K562 (cell line): ENCODE data around the gene CCDC87.

Source experiments
- CTCF ChIP-seq, 3 experiments: IDR thresholded peaks in 2 of 3; conservative IDR thresholded peaks in 1 of 3; 2 replicates each; pipeline ENCODE4 v1.5.1; 2011 to 2012; ENCODE audit warnings: low read length in 3 of 3, mild to moderate bottlenecking in 3 of 3, control low read depth in 2 of 3, improper control_type of control experiment in 1 of 3, inconsistent platforms in 1 of 3, low read depth in 1 of 3, mixed read lengths in 1 of 3, moderate library complexity in 1 of 3; ENCODE audit not compliant: insufficient read depth in 2 of 3
- EP300 ChIP-seq: IDR thresholded peaks from 2 replicates; pipeline ENCODE4 v1.6.1; 2012; ENCODE audit warnings: low read length, improper control_type of control experiment
- FOXK1 ChIP-seq: sonication (generic); formaldehyde crosslinking; IDR thresholded peaks from 2 replicates; pipeline ENCODE4 v1.8.0; 2022; ENCODE audit warnings: missing genetic modification reagents, mild to moderate bottlenecking, borderline replicate concordance
- KDM1A ChIP-seq, 2 experiments: fragments of 450-650 bp; IDR thresholded peaks; 2 replicates each; pipeline ENCODE4 v1.6.1; 2016; ENCODE audit warnings: mild to moderate bottlenecking in 2 of 2
- MED1 ChIP-seq: sonication (generic); formaldehyde crosslinking; IDR thresholded peaks from 2 replicates; pipeline ENCODE4 v1.8.1; 2023; ENCODE audit warnings: missing genetic modification reagents, borderline replicate concordance
- MTA3 ChIP-seq: fragments of 450-650 bp; formaldehyde crosslinking; IDR thresholded peaks from 2 replicates; pipeline ENCODE4 v1.6.1; 2017; ENCODE audit warnings: mild to moderate bottlenecking, borderline replicate concordance
- MYC ChIP-seq, 2 experiments: fragments of 250-450 bp in 1 of 2; sonication (Bioruptor Pico) in 1 of 2; IDR thresholded peaks; 2 replicates each; pipeline versions ENCODE4 v1.5.1 to v1.6.1; 2012 to 2021; ENCODE audit warnings: low read depth in 2 of 2, borderline replicate concordance in 1 of 2, improper control_type of control experiment in 1 of 2, low read length in 1 of 2, mild to moderate bottlenecking in 1 of 2, moderate library complexity in 1 of 2
- ZNF277 ChIP-seq: fragments of 250-450 bp; sonication (Bioruptor Pico); IDR thresholded peaks from 2 replicates; pipeline ENCODE4 v1.8.0; 2022; ENCODE audit warnings: inconsistent platforms, mild to moderate bottlenecking, moderate library complexity, borderline replicate concordance
- ZNF384 ChIP-seq: IDR thresholded peaks from 2 replicates; pipeline ENCODE4 v1.6.1; 2012; ENCODE audit warnings: low read depth, low read length, improper control_type of control experiment

- TF ChIP-seq ZNF384, result no peak
- no peak for TF ChIP-seq FOXK1 (CRISPR knock-in tag)
- TF ChIP-seq KDM1A (IDR thresholded peaks at IDR 0.05), result no peak
- TF ChIP-seq EP300, result no peak
- TF ChIP-seq CTCF (IDR thresholded peaks at IDR 0.05 in 2 of 3, conservative IDR thresholded peaks at IDR 0.05 in 1 of 3; ENCODE audit: insufficient read depth in 2 of 3, low read depth in 1 of 3, low read length in 3 of 3), result no peak
- no peak for TF ChIP-seq MED1 (CRISPR knock-in tag)
- no peak for TF ChIP-seq MTA3
- no peak for TF ChIP-seq ZNF277 (CRISPR knock-in tag)
- no peak for TF ChIP-seq MYC (IDR thresholded peaks at IDR 0.05; ENCODE audit: low read depth, low read length)
- TF ChIP-seq MYC (CRISPR knock-in tag; IDR thresholded peaks at IDR 0.05; ENCODE audit: borderline replicate concordance, low read depth), result no peak
Measured at GRCh38 chr11:66628061-66628603, 35.3 kb upstream of the CCDC87 start.
